A549 (cell line): ENCODE results near the gene KAT2B. TPM values are rescaled to one million over a fixed set of nuclear protein-coding genes. Genes with fewer than 3 reads are reported as not detected.

Experiments used
- ATAC-seq, 2 experiments: fragments of 200-7000 bp in 1 of 2; fragments of >200 bp in 1 of 2; cut with Nextera tagmentation in 1 of 2; cut with Tn5 transposase in 1 of 2; 3 replicates each; pipeline versions ENCODE4 v1.8.0 to v1.9.1; 2018 to 2020; ENCODE audit warnings: mild to moderate bottlenecking in 1 of 2, moderate library complexity in 1 of 2
- CTCF ChIA-PET: fragments of 300-600 bp; sonication (Branson Sonifier 250); formaldehyde crosslinking; extraction: SDS; loops from one replicate; lab custom pipeline; 2021; ENCODE audit warnings: antibody characterized with exemption, inconsistent platforms; lab: Yijun Ruan, JAX
- POLR2A ChIA-PET: fragments of 350-600 bp; formaldehyde crosslinking; extraction: SDS; loops from one replicate; lab custom pipeline; 2021; ENCODE audit warnings: antibody characterized with exemption, inconsistent platforms; lab: Yijun Ruan, JAX
- DNase-seq, 2 experiments: peaks; one replicate each; pipeline versions ENCODE4 v3.0.0 to v3.0.0-alpha.2; 2011 to 2016; ENCODE audit warnings: low read depth in 1 of 2, low spot score in 1 of 2
- FAIRE-seq: peaks from 2 replicates; lab custom pipeline; 2011; peaks lifted over from hg19 to GRCh38; lab: Jason Lieb, UNC
- H3K27ac ChIP-seq, 2 experiments: fragments of >200 bp; sonication (Bioruptor Twin); formaldehyde crosslinking; 3 replicates each; pipeline ENCODE4 v1.5.1; 2016 to 2017
- H3K4me1 ChIP-seq: fragments of >200 bp; sonication (Bioruptor Twin); formaldehyde crosslinking; 3 replicates; pipeline ENCODE4 v1.6.1; 2016
- H3K4me2 ChIP-seq: fragments of >200 bp; sonication (Bioruptor Twin); formaldehyde crosslinking; 3 replicates; pipeline ENCODE4 v1.6.1; 2016
- H3K4me3 ChIP-seq: fragments of >200 bp; sonication (Bioruptor Twin); formaldehyde crosslinking; 3 replicates; pipeline ENCODE4 v1.5.1; 2016
- H3K9me3 ChIP-seq: fragments of >200 bp; sonication (Bioruptor Twin); formaldehyde crosslinking; 3 replicates; pipeline ENCODE4 v1.6.1; 2016
- BCL3 ChIP-seq: fragments of >200 bp; sonication (Bioruptor Twin); formaldehyde crosslinking; IDR thresholded peaks from 3 replicates; pipeline ENCODE4 v1.6.1; 2016
- CBX2 ChIP-seq: fragments of 200-600 bp; sonication (generic); IDR thresholded peaks from 2 replicates; pipeline ENCODE4 v1.6.1; 2016; ENCODE audit warnings: low read depth, mild to moderate bottlenecking, borderline replicate concordance
- CBX8 ChIP-seq: fragments of 200-600 bp; sonication (generic); IDR thresholded peaks from 2 replicates; pipeline ENCODE4 v1.6.1; 2016
- CEBPB ChIP-seq, 2 experiments: fragments of >200 bp in 1 of 2; sonication (Bioruptor Twin) in 1 of 2; formaldehyde crosslinking in 1 of 2; IDR thresholded peaks; 2 replicates each; pipeline ENCODE4 v1.6.1; 2012 to 2016
- EP300 ChIP-seq, 2 experiments: fragments of >200 bp; sonication (Bioruptor Twin); formaldehyde crosslinking; IDR thresholded peaks; 2 replicates in 1 of 2; 3 replicates in 1 of 2; pipeline ENCODE4 v1.6.1; 2016 to 2017
- ESRRA ChIP-seq: fragments of 150-350 bp; IDR thresholded peaks from 2 replicates; pipeline ENCODE4 v1.6.1; 2014; ENCODE audit warnings: mild to moderate bottlenecking, low read length, borderline replicate concordance
- FOSL2 ChIP-seq, 2 experiments: fragments of 450-650 bp in 1 of 2; fragments of >200 bp in 1 of 2; sonication (Bioruptor Twin) in 1 of 2; formaldehyde crosslinking; IDR thresholded peaks; 2 replicates each; pipeline versions ENCODE4 v1.5.0 to v1.6.1; 2016 to 2020; ENCODE audit warnings: mild to moderate bottlenecking in 1 of 2, moderate library complexity in 1 of 2
- GATA3 ChIP-seq: IDR thresholded peaks from 2 replicates; pipeline ENCODE4 v1.6.1; 2012; ENCODE audit warnings: borderline replicate concordance
- HDAC2 ChIP-seq: fragments of 200-600 bp; sonication (generic); IDR thresholded peaks from 2 replicates; pipeline ENCODE4 v1.6.1; 2016
- HMGXB4 ChIP-seq: fragments of 250-450 bp; sonication (Bioruptor Pico); IDR thresholded peaks from 2 replicates; pipeline ENCODE4 v1.5.0; 2021; ENCODE audit warnings: mild to moderate bottlenecking, moderate library complexity, borderline replicate concordance
- HOXB13 ChIP-seq: fragments of 250-450 bp; sonication (Bioruptor Pico); IDR thresholded peaks from 2 replicates; pipeline ENCODE4 v1.5.0; 2020; ENCODE audit warnings: low read depth, mild to moderate bottlenecking, moderate library complexity
- KDM1A ChIP-seq: fragments of 200-600 bp; sonication (generic); IDR thresholded peaks from 2 replicates; pipeline ENCODE4 v1.6.1; 2016; ENCODE audit warnings: low read depth, mild to moderate bottlenecking
- MAZ ChIP-seq: fragments of 150-350 bp; IDR thresholded peaks from 2 replicates; pipeline ENCODE4 v1.6.1; 2014; ENCODE audit warnings: antibody characterized with exemption, low read depth, low read length, borderline replicate concordance
- MYC ChIP-seq: IDR thresholded peaks from 2 replicates; pipeline ENCODE4 v1.6.1; 2012; ENCODE audit warnings: mild to moderate bottlenecking, inconsistent platforms, low read length, improper control_type of control experiment, borderline replicate concordance
- NPAS2 ChIP-seq: fragments of 250-450 bp; sonication (Bioruptor Pico); IDR thresholded peaks from 2 replicates; pipeline ENCODE4 v1.8.0; 2022; ENCODE audit warnings: mild to moderate bottlenecking, moderate library complexity, borderline replicate concordance
- PHF8 ChIP-seq: fragments of 200-600 bp; sonication (generic); IDR thresholded peaks from 2 replicates; pipeline ENCODE4 v1.6.1; 2016; ENCODE audit warnings: low read depth, mild to moderate bottlenecking, antibody characterized with exemption, moderate library complexity, borderline replicate concordance
- POLR2A ChIP-seq: IDR thresholded peaks from 2 replicates; pipeline ENCODE4 v1.6.1; 2012; ENCODE audit warnings: mild to moderate bottlenecking, low read length
- RARB ChIP-seq: fragments of 250-450 bp; sonication (Bioruptor Pico); IDR thresholded peaks from 2 replicates; pipeline ENCODE4 v1.8.0; 2021; ENCODE audit warnings: mild to moderate bottlenecking, moderate library complexity
- RFX5 ChIP-seq: fragments of 450-650 bp; IDR thresholded peaks from 2 replicates; pipeline ENCODE4 v1.7.1; 2014; ENCODE audit warnings: antibody characterized with exemption, mild to moderate bottlenecking, moderate library complexity
- SMC3 ChIP-seq: fragments of >200 bp; sonication (Bioruptor Twin); formaldehyde crosslinking; IDR thresholded peaks from 3 replicates; pipeline ENCODE4 v1.6.1; 2018; ENCODE audit warnings: inconsistent platforms
- SREBF2 ChIP-seq: fragments of 450-650 bp; IDR thresholded peaks from 2 replicates; pipeline ENCODE4 v1.6.1; 2014; ENCODE audit warnings: mild to moderate bottlenecking, moderate library complexity
- TFCP2L1 ChIP-seq: fragments of 250-450 bp; sonication (Bioruptor Pico); IDR thresholded peaks from 2 replicates; pipeline ENCODE4 v1.5.0; 2021; ENCODE audit warnings: mild to moderate bottlenecking
- TP53 ChIP-seq: fragments of 250-450 bp; sonication (Bioruptor Pico); IDR thresholded peaks from 2 replicates; pipeline ENCODE4 v1.5.0; 2021; ENCODE audit warnings: mild to moderate bottlenecking, moderate library complexity
- ZFP36 ChIP-seq: fragments of 450-650 bp; IDR thresholded peaks from 2 replicates; pipeline ENCODE4 v1.6.1; 2014; ENCODE audit warnings: borderline replicate concordance; ENCODE audit not compliant: partially characterized antibody
- ZNF302 ChIP-seq: fragments of 250-450 bp; sonication (Bioruptor Pico); IDR thresholded peaks from 2 replicates; pipeline ENCODE4 v1.9.0; 2021; ENCODE audit warnings: inconsistent platforms, mild to moderate bottlenecking, moderate library complexity
- ZSCAN20 ChIP-seq: fragments of 250-450 bp; sonication (Bioruptor Pico); IDR thresholded peaks from 2 replicates; pipeline ENCODE4 v1.8.0; 2022; ENCODE audit warnings: mild to moderate bottlenecking, moderate library complexity
- WGBS: methylation state at CpG from one replicate; pipeline ENCODE4 v1.1.6; 2017; ENCODE audit errors: missing lambda C conversion rate; 5-methylcytosine and 5-hydroxymethylcytosine counted together
- polyA plus RNA-seq, 4 experiments: library from polyadenylated mRNA; depleted of rRNA in 3 of 4; stranded (reverse); fragments of >200 nt; fragmentation: RNase III in 1 of 4; extraction: RNeasy Plus Mini Kit Qiagen cat#74134 plus additional on column Dnase treatment in 1 of 4; gene quantifications; 2 replicates in 3 of 4; 3 replicates in 1 of 4; pipeline ENCODE4 v1.2.3, GENCODE V29; 2011 to 2017
- TF ChIP-seq, protein P1 (sequence below): IDR thresholded peaks from 2 replicates; pipeline ENCODE4 v1.6.1; 2012; ENCODE audit warnings: low read depth, borderline replicate concordance
- TF ChIP-seq, protein P2 (sequence below): fragments of 200-600 bp; sonication (generic); IDR thresholded peaks from 2 replicates; pipeline ENCODE4 v1.6.1; 2016; ENCODE audit warnings: antibody characterized with exemption, mild to moderate bottlenecking, moderate library complexity
- TF ChIP-seq, protein P3 (sequence below): IDR thresholded peaks from 2 replicates; pipeline ENCODE4 v1.6.1; 2012
- TF ChIP-seq, protein P4 (sequence below): fragments of 450-650 bp; IDR thresholded peaks from 2 replicates; pipeline ENCODE4 v1.6.1; 2014; ENCODE audit warnings: antibody characterized with exemption

The KAT2B gene
- polyA plus RNA-seq, 2 of the 4 experiments (the other 2 are of a cell fraction) = 7.2 to 11.9 TPM

DNA sequence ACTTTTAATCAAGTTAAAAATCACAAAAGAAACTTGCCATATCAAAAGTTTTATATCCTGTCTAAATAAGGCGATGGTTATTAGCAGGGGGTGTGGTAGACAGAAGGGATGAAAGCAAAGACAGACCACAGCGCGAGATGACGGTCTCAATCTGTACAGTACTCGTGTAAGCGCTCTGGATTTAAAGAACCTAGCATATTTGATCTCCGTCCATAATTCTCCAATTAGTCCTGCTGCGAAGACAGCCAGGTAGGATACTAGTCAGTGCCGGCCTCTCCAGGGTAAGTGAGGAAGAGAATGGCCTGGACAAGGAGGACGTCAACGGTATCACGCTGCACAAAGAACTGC lies 145.1 kb downstream of the KAT2B start (continued):
- no peak for TF ChIP-seq CBX8

DNA sequence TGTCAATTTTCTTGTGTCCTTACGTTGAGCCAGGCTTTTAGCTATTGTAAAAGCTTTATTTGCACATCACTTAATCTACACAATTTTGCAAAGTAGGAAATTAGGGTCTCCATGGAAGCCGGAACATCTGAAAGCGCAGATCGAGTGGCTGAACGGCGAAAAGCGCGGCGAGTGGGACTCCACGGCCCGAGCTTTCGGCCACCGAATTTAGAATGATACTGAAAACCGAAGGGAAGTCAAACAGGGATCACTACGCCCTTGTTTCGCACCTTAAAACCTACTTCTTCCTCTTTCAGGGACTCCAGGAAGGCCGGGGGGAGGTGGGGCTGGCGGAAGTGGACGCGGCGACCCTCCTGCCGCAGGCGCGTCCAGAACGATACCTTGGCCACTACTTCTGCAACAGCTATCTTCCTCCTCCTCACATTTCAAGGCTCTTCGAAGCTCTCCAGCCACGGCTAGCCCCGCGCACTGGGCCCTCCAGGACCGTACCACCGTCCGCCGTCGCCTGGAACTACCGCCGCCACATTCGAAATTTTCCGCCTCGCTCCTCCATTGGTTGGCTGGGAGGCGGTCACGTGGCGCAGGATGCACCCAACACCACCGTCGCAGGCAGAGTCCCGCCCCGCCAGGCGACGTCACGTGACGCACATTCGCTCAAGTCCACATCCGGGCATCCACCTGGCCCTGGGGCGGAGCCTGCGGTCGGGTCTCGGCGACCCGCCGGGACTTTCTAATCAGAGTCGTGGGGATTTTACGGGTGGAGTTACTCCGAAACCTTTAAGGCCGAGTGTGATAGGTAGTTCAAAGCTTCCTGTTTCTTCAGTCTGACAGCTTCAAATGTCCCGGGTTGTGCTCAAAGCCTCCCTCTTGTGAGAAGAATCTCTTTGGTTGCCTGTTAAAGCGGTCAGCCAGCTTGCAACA lies 145.7 kb downstream of the KAT2B start, which contains the start of gene SGO1:
SGO1 (minus strand) TSS at position 528 of the 921 bp plus-strand sequence. CDS start 2,179 bp downstream, outside the sequence.
- Histone ChIP-seq H3K9me3 (no peaks in the 10 kb centered on the region), H3K27ac (peak within 1 kb of the TSS; percentile 81 to 91), H3K4me1 (peaks cover 16% of the 10 kb centered on the region; the same call in 2 of the 3 replicates), H3K4me3 (peak within 1 kb of the TSS; percentile 67), H3K4me2 (peak within 1 kb of the TSS; percentile 82)
- FAIRE-seq = no peak
- WGBS = under 1% methylated on average over 50 of the region's 65 CpGs
- ChIA-PET POLR2A (interaction anchor here (0.9 to 1.5 kb wide), 2 partner anchors 10 to 129 kb away, joined by 3 read pairs; no protein-coding TSS in a partner anchor), CTCF (interaction anchor here (0.5 to 1.3 kb wide), 3 partner anchors 41 to 170 kb away, joined by 4 to 5 read pairs (median 4); no protein-coding TSS in a partner anchor)
- peak; percentile 96 to 98 for ATAC-seq
- peak; percentile 94 to 98 for DNase-seq
- TF ChIP-seq ZNF302 (no peak), FOSL2 (IDR thresholded peaks at IDR 0.05) (no peak), FOSL2 (CRISPR knock-in tag; IDR thresholded peaks at IDR 0.05) (peak; percentile 45; the same call in 1 of the 2 replicates), RFX5 (peak; percentile 49; the same call in 1 of the 2 replicates), EP300 (IDR thresholded peaks at IDR 0.05) (no peak), ESRRA (no peak), TFCP2L1 (CRISPR knock-in tag) (no peak), HDAC2 (peak; percentile 94; the same call in 1 of the 2 replicates), RARB (CRISPR knock-in tag) (no peak), MAZ (no peak), ZFP36 (no peak), POLR2A (peak; percentile 73), KDM1A (no peak), TP53 (no peak), PHF8 (peak; percentile 86), NPAS2 (CRISPR knock-in tag) (peak; percentile 87), HMGXB4 (CRISPR knock-in tag) (no peak), SMC3 (no peak), CBX2 (no peak), HOXB13 (CRISPR knock-in tag) (no peak), MYC (no peak), GATA3 (0 out of 2 replicates have a peak, but pooled peaks have one; percentile 27), SREBF2 (no peak), CEBPB (IDR thresholded peaks at IDR 0.05) (no peak), ZSCAN20 (CRISPR knock-in tag) (no peak), BCL3 (peak; percentile 85; the same call in 2 of the 3 replicates)
- TF ChIP-seq, protein P1, sequence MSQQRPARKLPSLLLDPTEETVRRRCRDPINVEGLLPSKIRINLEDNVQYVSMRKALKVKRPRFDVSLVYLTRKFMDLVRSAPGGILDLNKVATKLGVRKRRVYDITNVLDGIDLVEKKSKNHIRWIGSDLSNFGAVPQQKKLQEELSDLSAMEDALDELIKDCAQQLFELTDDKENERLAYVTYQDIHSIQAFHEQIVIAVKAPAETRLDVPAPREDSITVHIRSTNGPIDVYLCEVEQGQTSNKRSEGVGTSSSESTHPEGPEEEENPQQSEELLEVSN = peak; percentile 69
- TF ChIP-seq, protein P2, sequence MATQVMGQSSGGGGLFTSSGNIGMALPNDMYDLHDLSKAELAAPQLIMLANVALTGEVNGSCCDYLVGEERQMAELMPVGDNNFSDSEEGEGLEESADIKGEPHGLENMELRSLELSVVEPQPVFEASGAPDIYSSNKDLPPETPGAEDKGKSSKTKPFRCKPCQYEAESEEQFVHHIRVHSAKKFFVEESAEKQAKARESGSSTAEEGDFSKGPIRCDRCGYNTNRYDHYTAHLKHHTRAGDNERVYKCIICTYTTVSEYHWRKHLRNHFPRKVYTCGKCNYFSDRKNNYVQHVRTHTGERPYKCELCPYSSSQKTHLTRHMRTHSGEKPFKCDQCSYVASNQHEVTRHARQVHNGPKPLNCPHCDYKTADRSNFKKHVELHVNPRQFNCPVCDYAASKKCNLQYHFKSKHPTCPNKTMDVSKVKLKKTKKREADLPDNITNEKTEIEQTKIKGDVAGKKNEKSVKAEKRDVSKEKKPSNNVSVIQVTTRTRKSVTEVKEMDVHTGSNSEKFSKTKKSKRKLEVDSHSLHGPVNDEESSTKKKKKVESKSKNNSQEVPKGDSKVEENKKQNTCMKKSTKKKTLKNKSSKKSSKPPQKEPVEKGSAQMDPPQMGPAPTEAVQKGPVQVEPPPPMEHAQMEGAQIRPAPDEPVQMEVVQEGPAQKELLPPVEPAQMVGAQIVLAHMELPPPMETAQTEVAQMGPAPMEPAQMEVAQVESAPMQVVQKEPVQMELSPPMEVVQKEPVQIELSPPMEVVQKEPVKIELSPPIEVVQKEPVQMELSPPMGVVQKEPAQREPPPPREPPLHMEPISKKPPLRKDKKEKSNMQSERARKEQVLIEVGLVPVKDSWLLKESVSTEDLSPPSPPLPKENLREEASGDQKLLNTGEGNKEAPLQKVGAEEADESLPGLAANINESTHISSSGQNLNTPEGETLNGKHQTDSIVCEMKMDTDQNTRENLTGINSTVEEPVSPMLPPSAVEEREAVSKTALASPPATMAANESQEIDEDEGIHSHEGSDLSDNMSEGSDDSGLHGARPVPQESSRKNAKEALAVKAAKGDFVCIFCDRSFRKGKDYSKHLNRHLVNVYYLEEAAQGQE = no peak
- TF ChIP-seq, protein P3, sequence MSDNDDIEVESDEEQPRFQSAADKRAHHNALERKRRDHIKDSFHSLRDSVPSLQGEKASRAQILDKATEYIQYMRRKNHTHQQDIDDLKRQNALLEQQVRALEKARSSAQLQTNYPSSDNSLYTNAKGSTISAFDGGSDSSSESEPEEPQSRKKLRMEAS = peak; percentile 90
- TF ChIP-seq, protein P4, sequence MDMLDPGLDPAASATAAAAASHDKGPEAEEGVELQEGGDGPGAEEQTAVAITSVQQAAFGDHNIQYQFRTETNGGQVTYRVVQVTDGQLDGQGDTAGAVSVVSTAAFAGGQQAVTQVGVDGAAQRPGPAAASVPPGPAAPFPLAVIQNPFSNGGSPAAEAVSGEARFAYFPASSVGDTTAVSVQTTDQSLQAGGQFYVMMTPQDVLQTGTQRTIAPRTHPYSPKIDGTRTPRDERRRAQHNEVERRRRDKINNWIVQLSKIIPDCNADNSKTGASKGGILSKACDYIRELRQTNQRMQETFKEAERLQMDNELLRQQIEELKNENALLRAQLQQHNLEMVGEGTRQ = peak; percentile 100
